Left ventricle myocardium inferior (tissue), 1 donor: ENCODE data around the gene TOGARAM1. TPM values are rescaled to one million over a fixed set of nuclear protein-coding genes. Genes with fewer than 3 reads are reported as not detected.

Source experiments
- DNase-seq: peaks from one replicate; pipeline ENCODE4 v3.0.0-alpha.2; 2020
- H3K27ac ChIP-seq: fragments of 200-600 bp; replicated peaks from 2 replicates; pipeline ENCODE4 v1.8.0; 2021
- H3K27me3 ChIP-seq: fragments of 200-600 bp; 2 replicates; pipeline ENCODE4 v1.8.0; 2021; ENCODE audit warnings: low read depth
- H3K36me3 ChIP-seq: fragments of 200-600 bp; 2 replicates; pipeline ENCODE4 v1.8.0; 2021
- H3K4me1 ChIP-seq: fragments of 200-600 bp; 2 replicates; pipeline ENCODE4 v1.8.0; 2021
- H3K4me3 ChIP-seq: fragments of 200-600 bp; 2 replicates; pipeline ENCODE4 v1.8.0; 2021; ENCODE audit warnings: mild to moderate bottlenecking, moderate library complexity
- H3K9me3 ChIP-seq: fragments of 200-600 bp; replicated peaks from 2 replicates; pipeline ENCODE4 v1.8.0; 2021
- intact Hi-C: fragments of 100-400 bp; cut with micrococcal nuclease; formaldehyde crosslinking; loops from one replicate; pipeline ENCODE4 v1.11.0; 2022
- total RNA-seq: library from RNA; stranded (reverse); fragmentation: NEBNext Ultra II Directional; extraction: Animal tissue kit (Norgen Biotek cat#: 25700); gene quantifications from one replicate; pipeline ENCODE4 v1.2.1, GENCODE V29; 2021
- TF ChIP-seq, protein P1 (sequence below): fragments of 200-600 bp; IDR thresholded peaks from 2 replicates; pipeline ENCODE4 v1.8.0; 2021; ENCODE audit warnings: antibody characterized with exemption, mild to moderate bottlenecking, borderline replicate concordance
- donor health status: DM: no; HTN: yes; CAD: no; lungs with severe emphysema.

Gene TOGARAM1
- total RNA-seq, 1 donor from 2014 or later: 21.6 TPM

GRCh38 chr14:44982594-44982993 lies 20.6 kb downstream of the TOGARAM1 start:
- Histone ChIP-seq H3K36me3 (no peaks in the 10 kb centered on the region), H3K4me1 (peaks cover 42% of the 10 kb centered on the region), H3K9me3 (no peaks in the 10 kb centered on the region), H3K27ac (no peak overlapping the region), H3K4me3 (no peak overlapping the region), H3K27me3 (no peaks in the 10 kb centered on the region)
- no peak for DNase-seq
- TF ChIP-seq, protein P1, sequence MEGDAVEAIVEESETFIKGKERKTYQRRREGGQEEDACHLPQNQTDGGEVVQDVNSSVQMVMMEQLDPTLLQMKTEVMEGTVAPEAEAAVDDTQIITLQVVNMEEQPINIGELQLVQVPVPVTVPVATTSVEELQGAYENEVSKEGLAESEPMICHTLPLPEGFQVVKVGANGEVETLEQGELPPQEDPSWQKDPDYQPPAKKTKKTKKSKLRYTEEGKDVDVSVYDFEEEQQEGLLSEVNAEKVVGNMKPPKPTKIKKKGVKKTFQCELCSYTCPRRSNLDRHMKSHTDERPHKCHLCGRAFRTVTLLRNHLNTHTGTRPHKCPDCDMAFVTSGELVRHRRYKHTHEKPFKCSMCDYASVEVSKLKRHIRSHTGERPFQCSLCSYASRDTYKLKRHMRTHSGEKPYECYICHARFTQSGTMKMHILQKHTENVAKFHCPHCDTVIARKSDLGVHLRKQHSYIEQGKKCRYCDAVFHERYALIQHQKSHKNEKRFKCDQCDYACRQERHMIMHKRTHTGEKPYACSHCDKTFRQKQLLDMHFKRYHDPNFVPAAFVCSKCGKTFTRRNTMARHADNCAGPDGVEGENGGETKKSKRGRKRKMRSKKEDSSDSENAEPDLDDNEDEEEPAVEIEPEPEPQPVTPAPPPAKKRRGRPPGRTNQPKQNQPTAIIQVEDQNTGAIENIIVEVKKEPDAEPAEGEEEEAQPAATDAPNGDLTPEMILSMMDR: no peak
- intact Hi-C loops: no loop called here

GRCh38 chr14:44988694-44989093 lies 26.7 kb downstream of the TOGARAM1 start:
- intact Hi-C loops: no loop called here
- peak; percentile 43 for DNase-seq
- H3K36me3 ChIP-seq: no peaks in the 10 kb centered on the region
- H3K9me3 ChIP-seq: no peaks in the 10 kb centered on the region
- TF ChIP-seq, protein P1: no peak
- no peak overlapping the region for H3K4me3 ChIP-seq
- H3K4me1 ChIP-seq: peaks cover 26% of the 10 kb centered on the region
- H3K27me3 ChIP-seq: no peaks in the 10 kb centered on the region
- H3K27ac ChIP-seq: peak overlapping the region; percentile 76

GRCh38 chr14:44989497-44990440 lies 27.8 kb downstream of the TOGARAM1 start:
- Histone ChIP-seq H3K27ac (peak overlapping the region; percentile 76), H3K9me3 (no peaks in the 10 kb centered on the region), H3K4me3 (no peak overlapping the region), H3K4me1 (peaks cover 32% of the 10 kb centered on the region), H3K36me3 (no peaks in the 10 kb centered on the region), H3K27me3 (no peaks in the 10 kb centered on the region)
- intact Hi-C loops: no loop called here
- DNase-seq: no peak
- TF ChIP-seq, protein P1: no peak

- no peak overlapping the region for H3K4me3 ChIP-seq
- H3K27ac ChIP-seq: peak overlapping the region; percentile 76
- H3K4me1 ChIP-seq: peaks cover 40% of the 10 kb centered on the region
- no peak for DNase-seq
- intact Hi-C loops: no loop called here
- no peaks in the 10 kb centered on the region for H3K27me3 ChIP-seq
- no peaks in the 10 kb centered on the region for H3K36me3 ChIP-seq
- TF ChIP-seq, protein P1: no peak
- no peaks in the 10 kb centered on the region for H3K9me3 ChIP-seq
These were observed 28.5 kb downstream of the TOGARAM1 start for GRCh38 chr14:44990533-44990932.

DNA sequence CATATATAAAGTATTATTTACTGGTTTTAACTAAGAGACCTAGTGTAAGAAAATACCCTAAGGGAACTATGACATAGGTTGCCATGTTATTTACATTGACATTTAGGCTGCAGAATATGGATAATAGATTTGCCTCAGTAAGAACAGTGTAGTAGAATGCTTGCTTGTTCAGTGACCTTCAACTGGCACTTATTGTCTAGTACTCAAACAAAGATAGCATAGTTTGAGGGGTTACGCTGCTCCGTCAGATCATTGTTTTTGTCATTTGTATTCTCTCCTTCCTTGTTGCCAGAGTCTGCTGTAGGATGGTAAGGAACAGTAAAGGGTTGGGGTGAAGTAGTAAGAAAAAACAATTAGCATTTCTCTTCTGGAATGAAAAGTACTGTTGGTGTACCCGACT lies 33.2 kb downstream of the TOGARAM1 start:
- Histone ChIP-seq H3K4me3 (peak overlapping the region; percentile 24), H3K4me1 (peaks cover 26% of the 10 kb centered on the region), H3K36me3 (peaks cover 13% of the 10 kb centered on the region), H3K9me3 (no peaks in the 10 kb centered on the region), H3K27me3 (no peaks in the 10 kb centered on the region), H3K27ac (peak overlapping the region; percentile 43)
- intact Hi-C loops: no loop called here
- DNase-seq: no peak
- TF ChIP-seq, protein P1: no peak
